Testis (tissue), 2 donors: ENCODE measurements around the gene POU4F1.

Experiments
- CTCF ChIP-seq, 3 experiments: fragments of 450-650 bp in 2 of 3; fragments of 200-600 bp in 1 of 3; sonication (generic) in 1 of 3; IDR thresholded peaks; one replicate each; pipeline ENCODE4 v1.5.1; 2016 to 2019; ENCODE audit warnings: antibody characterized with exemption in 3 of 3, mild to moderate bottlenecking in 2 of 3, moderate library complexity in 1 of 3
- POLR2A ChIP-seq: fragments of 450-650 bp; IDR thresholded peaks from one replicate; pipeline ENCODE4 v1.6.1; 2017; ENCODE audit warnings: antibody characterized with exemption, mild to moderate bottlenecking, moderate library complexity

- TF ChIP-seq POLR2A (no peak), CTCF (IDR thresholded peaks at IDR 0.05) (no peak)
Measured at GRCh38 chr13:78649997-78650716, 46.8 kb upstream of the POU4F1 start.
